K562 (cell line): ENCODE measurements around the gene TTC28. TPM values are rescaled to one million over a fixed set of nuclear protein-coding genes. Genes with fewer than 3 reads are reported as not detected.

Source experiments
- BACH1 ChIP-seq: fragments of 200-800 bp; sonication (Bioruptor generic); IDR thresholded peaks from 2 replicates; pipeline ENCODE4 v1.6.1; 2016; ENCODE audit warnings: missing genetic modification characterization, missing compliant biosample characterization
- BRD9 ChIP-seq: fragments of 450-650 bp; IDR thresholded peaks from 2 replicates; pipeline ENCODE4 v1.6.1; 2018; ENCODE audit warnings: low read depth; ENCODE audit not compliant: partially characterized antibody
- CHD1 ChIP-seq: fragments of 200-600 bp; sonication (generic); IDR thresholded peaks from one replicate; pipeline ENCODE4 v1.6.1; 2012; ENCODE audit warnings: mild to moderate bottlenecking, moderate library complexity, low read length, inconsistent platforms
- CXXC5 ChIP-seq: fragments of 250-450 bp; sonication (Bioruptor Pico); IDR thresholded peaks from 2 replicates; pipeline ENCODE4 v1.8.0; 2022; ENCODE audit warnings: inconsistent platforms, mild to moderate bottlenecking, moderate library complexity
- ELF1 ChIP-seq: fragments of 200-800 bp; sonication (Bioruptor generic); IDR thresholded peaks from 2 replicates; pipeline ENCODE4 v1.6.1; 2016; ENCODE audit warnings: missing genetic modification characterization, missing compliant biosample characterization
- ESRRA ChIP-seq: fragments of 450-650 bp; IDR thresholded peaks from 2 replicates; pipeline ENCODE4 v1.6.1; 2014; ENCODE audit warnings: low read depth, mild to moderate bottlenecking, moderate library complexity, borderline replicate concordance
- HDAC1 ChIP-seq, 2 experiments: fragments of 450-650 bp; IDR thresholded peaks; 2 replicates each; pipeline ENCODE4 v1.6.1; 2016 to 2017; ENCODE audit warnings: inconsistent platforms in 1 of 2, mild to moderate bottlenecking in 1 of 2, moderate library complexity in 1 of 2
- NFE2L1 ChIP-seq: fragments of 450-650 bp; IDR thresholded peaks from 2 replicates; pipeline ENCODE4 v1.6.1; 2016; ENCODE audit warnings: missing genetic modification characterization, low read depth, mild to moderate bottlenecking, missing compliant biosample characterization, moderate library complexity, borderline replicate concordance
- POLR2H ChIP-seq: IDR thresholded peaks from 2 replicates; pipeline ENCODE4 v1.6.1; 2016; ENCODE audit warnings: missing genetic modification characterization, low read depth, mild to moderate bottlenecking, control low read depth, missing compliant biosample characterization, moderate library complexity
- SIRT6 ChIP-seq: IDR thresholded peaks from one replicate; pipeline ENCODE4 v1.6.1; 2012; ENCODE audit warnings: low read depth, mild to moderate bottlenecking, control low read depth, inconsistent platforms, low read length, moderate library complexity
- TARDBP ChIP-seq: fragments of 450-650 bp; IDR thresholded peaks from 2 replicates; pipeline ENCODE4 v1.6.1; 2016
- TCF3 ChIP-seq: sonication (generic); formaldehyde crosslinking; IDR thresholded peaks from 2 replicates; pipeline ENCODE4 v1.4.0; 2020; ENCODE audit warnings: mild to moderate bottlenecking, missing genetic modification reagents
- ZFP1 ChIP-seq: fragments of 450-650 bp; formaldehyde crosslinking; IDR thresholded peaks from 2 replicates; pipeline ENCODE4 v1.4.0; 2020; ENCODE audit warnings: mild to moderate bottlenecking, mixed read lengths
- ZNF408 ChIP-seq: fragments of 250-450 bp; sonication (Bioruptor Pico); IDR thresholded peaks from 2 replicates; pipeline ENCODE4 v1.4.0; 2020; ENCODE audit warnings: low read depth, mild to moderate bottlenecking, moderate library complexity
- ZNF445 ChIP-seq: fragments of 250-450 bp; sonication (Bioruptor Pico); IDR thresholded peaks from 2 replicates; pipeline ENCODE4 v1.4.0; 2020; ENCODE audit warnings: low read depth, mild to moderate bottlenecking, moderate library complexity
- ZNF583 ChIP-seq: fragments of 250-450 bp; sonication (Bioruptor Pico); IDR thresholded peaks from 2 replicates; pipeline ENCODE4 v1.4.0; 2020
- polyA plus RNA-seq, 8 experiments: library from polyadenylated mRNA; depleted of rRNA in 4 of 8; stranded (reverse) in 5 of 8; unstranded in 3 of 8; fragments of >200 nt; fragmentation: Nextera tagmentation in 2 of 8; fragmentation: Illumina TruSeq in 1 of 8; extraction: Ambion mirVana in 2 of 8; extraction: Trizol in 1 of 8; gene quantifications; 2 replicates each; pipeline versions ENCODE4 v1.2.1 to v1.2.3, GENCODE V29; 2011 to 2014; ENCODE audit warnings: inconsistent platforms in 1 of 8, missing spikeins in 1 of 8
- total RNA-seq, 7 experiments: library from RNA; depleted of rRNA in 6 of 7; stranded (reverse); fragments of >200 nt in 6 of 7; fragmentation: Illumina TruSeq in 2 of 7; extraction: Trizol in 2 of 7; gene quantifications; 2 replicates each; pipeline versions ENCODE4 v1.2.1 to v1.2.3, GENCODE V29; 2011 to 2021; ENCODE audit warnings: low replicate concordance in 1 of 7
- TF ChIP-seq, protein P1 (sequence below): fragments of 250-450 bp; sonication (Bioruptor Pico); IDR thresholded peaks from 2 replicates; pipeline ENCODE4 v1.6.1; 2021; ENCODE audit warnings: mild to moderate bottlenecking
- TF ChIP-seq, protein P2 (sequence below): sonication (generic); formaldehyde crosslinking; IDR thresholded peaks from 2 replicates; pipeline ENCODE4 v1.9.0; 2022; ENCODE audit warnings: mild to moderate bottlenecking, missing genetic modification reagents
- TF ChIP-seq, protein P3 (sequence below): sonication (generic); formaldehyde crosslinking; IDR thresholded peaks from 2 replicates; pipeline ENCODE4 v1.8.1; 2022; ENCODE audit warnings: missing genetic modification reagents
- TF ChIP-seq, protein P4 (sequence below): fragments of 450-650 bp; IDR thresholded peaks from 2 replicates; pipeline ENCODE4 v1.6.1; 2017; ENCODE audit warnings: mild to moderate bottlenecking, moderate library complexity

The TTC28 gene
- total and polyA plus RNA-seq, 9 of the 15 experiments (the other 6 are each of a cell fraction or from before 2014, with no cell fraction given), result 0.22 to 10.7 (median 3.1) TPM

DNA sequence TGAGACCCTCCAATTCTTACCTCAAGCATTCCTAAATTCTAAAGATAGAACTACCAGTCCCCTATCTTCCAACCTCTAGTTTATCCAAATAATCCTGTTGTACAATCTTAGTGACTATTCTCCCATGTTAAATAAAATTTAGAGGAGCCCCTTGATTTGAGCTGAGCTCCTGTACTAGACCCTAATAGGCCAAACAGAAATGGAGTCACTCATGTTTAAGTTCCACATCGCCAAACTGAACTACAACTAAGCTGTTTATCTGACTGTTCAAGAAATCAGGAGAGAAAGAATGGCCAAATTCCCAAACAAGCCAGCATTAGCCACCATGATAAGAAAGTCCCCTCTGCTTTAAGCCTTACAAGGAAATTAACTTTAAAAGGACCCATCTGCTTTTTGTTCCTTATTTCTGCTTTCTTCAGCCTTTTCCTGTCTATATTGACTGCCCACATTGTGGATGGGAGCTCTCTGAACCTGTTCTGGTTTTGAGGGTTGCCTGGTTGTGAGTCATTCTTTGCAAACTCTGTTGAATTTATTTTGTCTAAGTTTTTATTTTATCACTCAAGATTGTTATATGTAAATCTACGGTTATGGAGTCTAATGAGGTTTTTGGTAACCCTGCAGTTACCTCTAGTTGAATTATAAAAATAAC, 90.4 kb downstream of the TTC28 start (continued):
- TF ChIP-seq CHD1, result no peak
- no peak for TF ChIP-seq ELF1
- no peak for TF ChIP-seq BRD9
- TF ChIP-seq TARDBP, result no peak
- no peak for TF ChIP-seq ESRRA
- TF ChIP-seq, protein P1, sequence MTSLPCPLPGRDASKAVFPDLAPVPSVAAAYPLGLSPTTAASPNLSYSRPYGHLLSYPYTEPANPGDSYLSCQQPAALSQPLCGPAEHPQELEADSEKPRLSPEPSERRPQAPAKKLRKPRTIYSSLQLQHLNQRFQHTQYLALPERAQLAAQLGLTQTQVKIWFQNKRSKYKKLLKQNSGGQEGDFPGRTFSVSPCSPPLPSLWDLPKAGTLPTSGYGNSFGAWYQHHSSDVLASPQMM (CRISPR knock-in tag), result no peak
- TF ChIP-seq, protein P2, sequence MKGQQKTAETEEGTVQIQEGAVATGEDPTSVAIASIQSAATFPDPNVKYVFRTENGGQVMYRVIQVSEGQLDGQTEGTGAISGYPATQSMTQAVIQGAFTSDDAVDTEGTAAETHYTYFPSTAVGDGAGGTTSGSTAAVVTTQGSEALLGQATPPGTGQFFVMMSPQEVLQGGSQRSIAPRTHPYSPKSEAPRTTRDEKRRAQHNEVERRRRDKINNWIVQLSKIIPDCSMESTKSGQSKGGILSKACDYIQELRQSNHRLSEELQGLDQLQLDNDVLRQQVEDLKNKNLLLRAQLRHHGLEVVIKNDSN (CRISPR knock-in tag), result no peak
- no peak for TF ChIP-seq ZFP1
- TF ChIP-seq SIRT6, result no peak
- 0 out of 2 replicates have a peak, but pooled peaks have one; percentile 27 for TF ChIP-seq ZNF583 (CRISPR knock-in tag)
- TF ChIP-seq, protein P3, sequence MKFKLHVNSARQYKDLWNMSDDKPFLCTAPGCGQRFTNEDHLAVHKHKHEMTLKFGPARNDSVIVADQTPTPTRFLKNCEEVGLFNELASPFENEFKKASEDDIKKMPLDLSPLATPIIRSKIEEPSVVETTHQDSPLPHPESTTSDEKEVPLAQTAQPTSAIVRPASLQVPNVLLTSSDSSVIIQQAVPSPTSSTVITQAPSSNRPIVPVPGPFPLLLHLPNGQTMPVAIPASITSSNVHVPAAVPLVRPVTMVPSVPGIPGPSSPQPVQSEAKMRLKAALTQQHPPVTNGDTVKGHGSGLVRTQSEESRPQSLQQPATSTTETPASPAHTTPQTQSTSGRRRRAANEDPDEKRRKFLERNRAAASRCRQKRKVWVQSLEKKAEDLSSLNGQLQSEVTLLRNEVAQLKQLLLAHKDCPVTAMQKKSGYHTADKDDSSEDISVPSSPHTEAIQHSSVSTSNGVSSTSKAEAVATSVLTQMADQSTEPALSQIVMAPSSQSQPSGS (CRISPR knock-in tag), result no peak
- 0 out of 2 replicates have a peak, but pooled peaks have one; percentile 32 for TF ChIP-seq BACH1 (tag)
- TF ChIP-seq CXXC5, result peak; percentile 48; the same call in 1 of the 2 replicates
- no peak for TF ChIP-seq POLR2H (tag)
- no peak for TF ChIP-seq ZNF445 (CRISPR knock-in tag)
- no peak for TF ChIP-seq HDAC1 (IDR thresholded peaks at IDR 0.05)
- TF ChIP-seq ZNF408, result no peak
- TF ChIP-seq, protein P4, sequence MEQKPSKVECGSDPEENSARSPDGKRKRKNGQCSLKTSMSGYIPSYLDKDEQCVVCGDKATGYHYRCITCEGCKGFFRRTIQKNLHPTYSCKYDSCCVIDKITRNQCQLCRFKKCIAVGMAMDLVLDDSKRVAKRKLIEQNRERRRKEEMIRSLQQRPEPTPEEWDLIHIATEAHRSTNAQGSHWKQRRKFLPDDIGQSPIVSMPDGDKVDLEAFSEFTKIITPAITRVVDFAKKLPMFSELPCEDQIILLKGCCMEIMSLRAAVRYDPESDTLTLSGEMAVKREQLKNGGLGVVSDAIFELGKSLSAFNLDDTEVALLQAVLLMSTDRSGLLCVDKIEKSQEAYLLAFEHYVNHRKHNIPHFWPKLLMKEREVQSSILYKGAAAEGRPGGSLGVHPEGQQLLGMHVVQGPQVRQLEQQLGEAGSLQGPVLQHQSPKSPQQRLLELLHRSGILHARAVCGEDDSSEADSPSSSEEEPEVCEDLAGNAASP, result no peak
- TF ChIP-seq NFE2L1 (tag), result no peak; the same call in 1 of the 2 replicates
- no peak for TF ChIP-seq TCF3 (CRISPR knock-in tag)
